Lung (tissue), 12 donors: ENCODE measurements around the gene KCTD20. TPM values are rescaled to one million over a fixed set of nuclear protein-coding genes. Genes with fewer than 3 reads are reported as not detected.

Source experiments
- ATAC-seq: fragments of 200-7000 bp; cut with Tn5 transposase; one replicate; pipeline ENCODE4 v1.9.1; 2020; ENCODE audit warnings: moderate number of reproducible peaks; ENCODE audit not compliant: insufficient read depth, low FRiP score
- DNase-seq, 3 donors: peaks; one replicate each; pipeline ENCODE4 v3.0.0-alpha.2; 2013 to 2017
- H3K27ac ChIP-seq, 2 donors: one replicate each; pipeline ENCODE4 v1.5.1; 2013; ENCODE audit warnings: mild to moderate bottlenecking in 2 of 2, moderate library complexity in 2 of 2, control low read depth in 1 of 2, inconsistent platforms in 1 of 2, low read depth in 1 of 2, low read length in 1 of 2
- H3K27me3 ChIP-seq, 3 donors: one replicate each; pipeline ENCODE4 v1.5.1; 2013; ENCODE audit warnings: low read length in 2 of 3; ENCODE audit not compliant: control insufficient read depth in 3 of 3, insufficient read depth in 3 of 3
- H3K36me3 ChIP-seq, 4 donors: one replicate each; pipeline ENCODE4 v1.5.1; 2013; ENCODE audit warnings: low read length in 4 of 4, mild to moderate bottlenecking in 1 of 4, moderate library complexity in 1 of 4; ENCODE audit not compliant: control insufficient read depth in 4 of 4, insufficient read depth in 4 of 4
- H3K4me1 ChIP-seq, 5 donors: one replicate each; pipeline ENCODE4 v1.5.1; 2013; ENCODE audit warnings: low read length in 5 of 5, mild to moderate bottlenecking in 2 of 5, moderate library complexity in 1 of 5; ENCODE audit not compliant: control insufficient read depth in 5 of 5, insufficient read depth in 5 of 5
- H3K4me3 ChIP-seq: one replicate; pipeline ENCODE4 v1.5.1; 2013; ENCODE audit warnings: mild to moderate bottlenecking, control low read depth, moderate library complexity
- H3K9ac ChIP-seq, 2 donors: one replicate each; pipeline ENCODE4 v1.5.1; 2013; ENCODE audit warnings: low read length in 2 of 2, control low read depth in 1 of 2; ENCODE audit not compliant: insufficient read depth in 1 of 2
- H3K9me3 ChIP-seq, 4 donors: one replicate each; pipeline ENCODE4 v1.5.1; 2013; ENCODE audit warnings: low read length in 3 of 4, mild to moderate bottlenecking in 1 of 4, moderate library complexity in 1 of 4; ENCODE audit not compliant: control insufficient read depth in 4 of 4, insufficient read depth in 3 of 4
- WGBS, 2 donors: extraction: QIAGEN DNeasy Blood & Tissue Kit; methylation state at CpG; one replicate each; pipeline ENCODE4 v1.1.7; 2013; 5-methylcytosine and 5-hydroxymethylcytosine counted together
- polyA plus RNA-seq, 2 donors: library from polyadenylated mRNA; stranded (reverse); fragments of 200-250 nt; gene quantifications; one replicate each; pipeline ENCODE4 v1.2.1, GENCODE V29; 2013
- total RNA-seq, 2 donors: library from RNA; depleted of rRNA in 1 of 2; stranded (reverse); fragments of >200 nt in 1 of 2; gene quantifications; one replicate each; pipeline ENCODE4 v1.2.1, GENCODE V29; 2014 to 2021
- TF ChIP-seq, protein P1 (sequence below): IDR thresholded peaks from 2 replicates; pipeline ENCODE4 v1.5.1; 2012; ENCODE audit warnings: mild to moderate bottlenecking; ENCODE audit errors: control extremely low read depth, extremely low read depth
- donor health status: control.
- donor health status: control.
- donor health status: Bipolar disorder and iron deficiency.
- donor health status: healthy.
- donor health status: DM: yes; HTN: yes; CAD: no.

The KCTD20 gene
- total and polyA plus RNA-seq, 4 donors: 11.5 to 56.7 (median 36.0) TPM

- Histone ChIP-seq H3K27me3 (no peaks in the 10 kb centered on the region), H3K9me3 (no peaks in the 10 kb centered on the region), H3K27ac (peak overlapping the region; percentile 72 to 84), H3K4me1 (peaks cover 0 to 7% (median 0%) of the 10 kb centered on the region in 5 donors), H3K9ac (peak overlapping the region; percentile 73 to 83), H3K4me3 (peak overlapping the region; percentile 30), H3K36me3 (no peaks in the 10 kb centered on the region)
- DNase-seq (peak; percentile 99), ATAC-seq (peak; percentile 100)
- 0 to 1% methylated on average over 51 of the region's 51 CpGs for WGBS, 2 donors
- TF ChIP-seq, protein P1, sequence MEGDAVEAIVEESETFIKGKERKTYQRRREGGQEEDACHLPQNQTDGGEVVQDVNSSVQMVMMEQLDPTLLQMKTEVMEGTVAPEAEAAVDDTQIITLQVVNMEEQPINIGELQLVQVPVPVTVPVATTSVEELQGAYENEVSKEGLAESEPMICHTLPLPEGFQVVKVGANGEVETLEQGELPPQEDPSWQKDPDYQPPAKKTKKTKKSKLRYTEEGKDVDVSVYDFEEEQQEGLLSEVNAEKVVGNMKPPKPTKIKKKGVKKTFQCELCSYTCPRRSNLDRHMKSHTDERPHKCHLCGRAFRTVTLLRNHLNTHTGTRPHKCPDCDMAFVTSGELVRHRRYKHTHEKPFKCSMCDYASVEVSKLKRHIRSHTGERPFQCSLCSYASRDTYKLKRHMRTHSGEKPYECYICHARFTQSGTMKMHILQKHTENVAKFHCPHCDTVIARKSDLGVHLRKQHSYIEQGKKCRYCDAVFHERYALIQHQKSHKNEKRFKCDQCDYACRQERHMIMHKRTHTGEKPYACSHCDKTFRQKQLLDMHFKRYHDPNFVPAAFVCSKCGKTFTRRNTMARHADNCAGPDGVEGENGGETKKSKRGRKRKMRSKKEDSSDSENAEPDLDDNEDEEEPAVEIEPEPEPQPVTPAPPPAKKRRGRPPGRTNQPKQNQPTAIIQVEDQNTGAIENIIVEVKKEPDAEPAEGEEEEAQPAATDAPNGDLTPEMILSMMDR: peak; percentile 57
Measured at GRCh38 chr6:36423101-36423824, 19.5 kb upstream of the KCTD20 start.

- no peak overlapping the region for H3K27ac ChIP-seq
- DNase-seq (no peak), ATAC-seq (no peak)
- H3K36me3 ChIP-seq: no peaks in the 10 kb centered on the region
- no peak overlapping the region for H3K9ac ChIP-seq
- H3K4me3 ChIP-seq: no peak overlapping the region
- peaks cover 0 to 7% (median 0%) of the 10 kb centered on the region in 5 donors for H3K4me1 ChIP-seq
- 86 to 99% methylated on average over 3 of the region's 3 CpGs for WGBS, 2 donors
- TF ChIP-seq, protein P1: no peak
- H3K27me3 ChIP-seq: no peaks in the 10 kb centered on the region
- no peaks in the 10 kb centered on the region for H3K9me3 ChIP-seq
Measured at GRCh38 chr6:36426622-36427021, 16.2 kb upstream of the KCTD20 start.

DNA sequence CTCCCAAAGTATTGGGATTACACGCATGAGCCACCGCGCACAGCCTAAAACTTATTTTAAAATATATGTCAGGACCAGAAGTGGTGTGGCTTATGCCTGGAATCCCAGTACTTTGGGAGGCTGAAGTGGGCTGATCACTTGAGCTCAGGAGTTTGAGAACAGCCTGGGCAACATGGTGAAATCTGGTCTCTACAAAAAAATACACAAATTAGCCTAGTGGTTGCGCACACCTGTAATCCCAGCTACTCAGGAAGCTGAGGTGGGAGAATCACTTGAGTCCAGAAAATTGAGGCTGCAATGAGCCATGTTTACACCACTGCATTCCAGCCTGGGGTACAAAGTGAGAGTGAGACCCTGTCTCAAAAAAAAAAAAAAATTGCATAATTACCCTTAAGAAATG lies 13.9 kb upstream of the KCTD20 start:
- Histone ChIP-seq H3K4me1 (no peaks in the 10 kb centered on the region), H3K36me3 (no peaks in the 10 kb centered on the region), H3K4me3 (no peak overlapping the region), H3K27me3 (no peaks in the 10 kb centered on the region), H3K27ac (no peak overlapping the region), H3K9ac (no peak overlapping the region), H3K9me3 (no peaks in the 10 kb centered on the region)
- WGBS, 2 donors: 50 to 74% methylated on average over 4 of the region's 4 CpGs
- DNase-seq (no peak), ATAC-seq (no peak)
- TF ChIP-seq, protein P1: no peak
